NCI-H524 (cell line): ENCODE results near the gene GRM4.

Source experiments
- DNase-seq, 2 experiments: peaks; one replicate each; lab custom pipeline; 2025; lab: John Stamatoyannopoulos, UW

GRM4 gene

DNA sequence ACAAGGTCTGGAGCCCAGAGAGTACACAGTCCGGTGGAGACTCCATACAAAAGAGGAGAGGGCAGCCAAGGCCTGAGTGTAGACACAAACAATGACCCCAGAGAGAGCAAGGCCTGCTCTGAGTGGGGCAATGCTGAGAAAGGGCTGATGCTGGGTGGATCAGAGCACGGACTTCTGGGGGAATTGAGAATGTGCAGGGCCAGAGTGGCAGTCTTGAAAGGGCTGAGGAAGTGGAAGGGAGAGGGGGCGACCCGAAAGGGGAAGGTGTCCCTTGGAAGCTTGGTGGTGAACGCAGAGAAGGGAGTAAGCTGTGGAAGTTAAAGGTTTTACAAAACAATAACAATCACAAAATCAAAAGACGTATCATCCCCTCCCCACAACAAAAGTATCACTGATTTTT, 12.0 kb upstream of the GRM4 start:
- DNase-seq = no peak

DNA sequence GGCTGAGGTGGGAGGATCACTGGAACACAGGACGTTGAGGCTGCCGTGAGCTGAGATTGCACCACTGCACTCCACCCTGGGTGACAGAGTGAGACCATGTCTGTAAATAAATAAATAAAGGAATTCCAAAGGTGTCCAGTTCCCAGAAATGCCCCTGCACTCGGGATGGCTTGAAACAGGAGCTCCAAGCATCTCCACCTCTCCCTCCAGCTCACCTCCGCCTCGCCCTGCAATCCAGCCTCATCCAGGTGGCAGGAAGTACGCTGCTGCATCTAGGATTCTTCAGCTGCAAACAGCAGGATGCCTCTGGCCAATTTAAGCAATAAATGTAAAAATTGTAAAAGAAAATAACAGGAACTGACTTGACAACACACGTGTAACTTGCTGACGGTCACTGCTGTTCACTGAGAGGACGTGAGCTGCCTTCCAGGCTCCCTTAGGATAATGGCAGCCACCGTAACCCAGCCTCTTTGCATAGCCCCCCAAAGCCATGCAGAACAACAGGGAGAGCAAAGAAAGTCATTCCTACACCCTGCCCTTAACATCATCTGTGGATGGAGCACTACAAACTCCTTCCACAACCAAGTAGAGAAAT, 11.4 kb upstream of the GRM4 start:
- DNase-seq = no peak

DNA sequence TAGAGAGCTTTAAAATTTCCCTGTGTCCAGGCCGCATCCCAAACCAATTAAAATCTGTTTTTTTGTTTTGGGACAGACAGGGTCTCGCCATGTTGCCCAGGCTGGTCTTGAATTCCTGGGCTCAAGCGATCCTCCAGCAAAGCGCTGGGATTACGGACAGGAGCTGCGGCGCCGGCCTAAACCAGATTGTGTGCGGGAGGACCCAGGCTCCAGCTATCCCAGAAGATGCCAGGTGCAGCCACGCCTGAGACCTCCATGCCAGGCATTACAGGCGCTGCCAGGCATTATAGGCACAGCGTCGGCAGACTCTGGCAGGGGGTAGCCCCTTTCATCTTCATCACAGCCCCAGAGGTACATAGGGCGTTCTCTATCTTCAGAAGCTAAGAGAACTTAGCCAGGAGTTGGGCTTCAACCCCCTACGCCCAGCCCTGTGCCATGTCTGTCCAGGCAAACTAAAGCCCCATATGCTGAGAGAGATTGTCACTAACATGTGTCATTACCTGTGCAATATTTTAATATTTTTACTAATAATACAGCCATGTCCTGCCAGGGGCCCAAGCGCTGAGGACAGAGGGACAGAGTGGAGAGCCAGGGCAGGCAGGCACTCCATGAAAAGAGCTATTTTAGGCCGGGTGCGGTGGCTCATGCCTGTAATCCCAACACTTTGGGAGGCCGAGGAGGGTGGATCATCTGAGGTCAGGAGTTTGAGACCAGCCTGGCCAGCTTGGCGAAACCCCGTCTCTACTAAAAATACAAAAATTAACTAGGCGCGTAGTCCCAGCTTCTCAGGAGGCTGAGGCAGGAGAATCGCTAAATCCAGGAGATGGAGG, 9.8 kb upstream of the GRM4 start:
- no peak for DNase-seq

DNA sequence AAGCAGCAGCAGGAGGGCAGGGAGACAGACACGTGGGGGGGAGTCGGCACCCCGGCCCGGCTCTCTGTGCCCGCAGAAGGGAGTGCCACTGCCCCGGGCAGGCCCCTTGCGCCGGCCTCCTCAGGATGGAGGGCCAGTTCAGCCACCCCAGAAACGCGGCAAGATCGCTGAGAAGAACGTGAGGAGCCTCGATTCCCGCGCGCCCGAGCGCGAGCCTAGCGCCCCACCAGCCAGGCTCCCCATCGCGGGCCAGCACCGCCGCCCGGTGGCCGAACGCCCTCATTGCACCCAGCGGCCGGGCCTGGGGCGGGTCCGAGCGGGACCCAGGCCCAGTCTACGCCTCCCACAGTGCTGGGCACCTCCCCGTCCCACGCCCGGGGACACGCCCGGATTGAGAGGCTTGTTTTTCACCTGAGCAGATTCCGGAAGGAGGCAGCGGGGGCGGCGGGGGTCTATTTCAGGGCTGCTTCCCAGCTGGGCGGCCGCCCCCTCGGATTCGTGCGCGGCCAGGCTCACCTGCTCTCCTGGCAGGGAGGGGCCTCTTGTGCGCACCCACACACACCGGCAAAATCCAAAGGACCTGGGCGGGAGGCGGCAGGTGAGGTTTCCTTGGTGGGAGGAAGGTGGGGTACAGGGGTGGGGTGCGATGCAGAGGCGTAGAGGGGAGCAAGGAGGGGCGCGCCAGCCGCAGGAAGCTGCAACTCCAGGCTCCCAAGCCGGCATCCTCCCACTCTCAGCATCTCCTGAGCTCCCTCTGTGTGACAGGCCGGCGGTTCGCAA, 9.0 kb upstream of the GRM4 start:
- peak; percentile 32 to 63 for DNase-seq

DNA sequence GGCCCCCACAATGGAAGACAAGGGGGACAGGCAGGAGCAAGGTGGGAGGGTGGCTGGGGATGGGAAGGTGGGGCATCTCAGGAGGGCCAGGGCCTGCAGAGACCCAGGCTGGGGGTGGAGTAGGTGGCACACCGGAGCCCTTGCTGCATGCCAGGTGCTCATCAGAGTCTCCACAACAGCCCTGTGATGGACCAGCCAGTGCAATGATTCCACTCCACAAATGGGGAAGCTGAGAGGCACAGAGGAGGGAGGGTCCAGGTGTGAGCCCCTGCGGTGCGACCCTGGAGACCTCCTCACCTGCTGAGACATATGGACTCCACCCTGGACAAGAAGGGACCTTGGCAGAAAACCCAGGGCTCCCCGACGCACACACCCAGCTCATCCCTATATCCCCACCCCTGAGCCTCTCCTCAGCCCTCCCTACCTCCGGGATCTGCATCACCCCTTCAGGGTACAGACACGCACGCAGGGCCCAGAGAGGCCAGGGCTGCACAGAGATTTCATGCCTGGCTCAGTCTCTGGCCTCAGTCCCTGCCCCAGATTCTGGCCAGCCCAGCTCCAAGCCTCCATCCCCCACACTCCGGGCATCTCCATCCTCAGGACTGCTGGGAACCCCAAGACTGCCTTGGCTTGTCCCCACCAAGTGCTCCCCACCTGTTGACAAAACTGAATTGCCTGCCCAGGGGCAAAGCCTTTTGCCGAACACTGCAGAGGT, 7.1 kb upstream of the GRM4 start:
- DNase-seq = no peak

DNA sequence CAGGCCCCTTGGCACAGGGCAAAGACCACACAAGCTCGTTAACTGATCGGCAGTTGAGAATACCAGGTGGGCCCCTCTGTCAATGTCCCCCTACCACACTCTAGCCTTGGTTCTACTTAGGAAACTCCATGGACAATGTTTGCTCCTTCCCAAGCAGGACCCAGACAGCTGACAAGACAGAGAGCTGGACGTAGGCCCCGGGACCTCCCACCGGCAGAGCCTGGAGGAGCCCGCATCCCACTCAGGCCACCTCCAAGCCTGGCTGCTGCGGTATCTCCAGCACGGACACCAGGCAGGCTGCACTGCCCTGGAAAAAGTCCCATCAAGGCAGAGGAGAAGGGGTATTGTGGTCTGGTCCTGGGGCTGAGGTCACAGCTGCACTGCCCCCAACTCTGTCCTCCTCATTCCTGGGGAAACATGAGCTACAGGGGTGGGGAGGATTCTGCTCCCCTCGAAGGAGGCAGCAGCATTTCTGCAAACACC, 6.2 kb upstream of the GRM4 start:
- DNase-seq = no peak

DNA sequence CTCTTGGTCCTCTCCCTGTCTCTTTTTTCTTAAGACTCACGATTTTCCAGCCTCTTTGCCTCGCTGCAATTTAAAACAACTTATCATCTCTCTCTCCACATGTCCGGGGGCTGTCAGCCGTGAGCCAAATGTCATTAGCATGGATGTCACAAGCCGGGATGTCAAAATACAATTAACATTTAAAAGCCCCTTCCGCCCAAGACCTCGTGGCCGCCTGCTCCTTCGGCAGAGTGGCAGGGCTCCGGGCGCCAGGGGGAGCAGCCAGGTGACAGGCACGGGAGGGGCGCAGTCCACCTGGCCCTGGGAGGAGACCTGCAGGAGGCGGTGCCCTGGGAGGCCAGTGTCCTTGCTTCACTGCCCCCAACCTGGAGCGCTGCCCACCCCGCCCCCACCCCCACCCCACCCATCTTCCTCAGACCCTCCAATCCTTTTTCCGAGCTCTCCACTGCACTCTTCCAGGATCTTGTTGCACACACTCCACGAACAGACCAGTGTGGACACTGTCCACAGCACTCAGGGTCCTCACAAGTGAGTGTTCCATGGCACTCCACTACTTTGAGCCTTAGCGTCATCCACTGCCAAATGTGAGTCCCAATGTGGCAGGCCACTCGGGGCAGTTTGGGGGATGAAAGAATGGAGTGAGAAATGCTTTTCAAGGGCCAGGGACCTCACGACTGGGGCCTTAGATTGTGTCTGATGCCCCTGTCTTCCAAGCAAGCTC, 5.6 kb upstream of the GRM4 start:
- peak in 1 of 2 experiments; percentile 53 for DNase-seq

DNA sequence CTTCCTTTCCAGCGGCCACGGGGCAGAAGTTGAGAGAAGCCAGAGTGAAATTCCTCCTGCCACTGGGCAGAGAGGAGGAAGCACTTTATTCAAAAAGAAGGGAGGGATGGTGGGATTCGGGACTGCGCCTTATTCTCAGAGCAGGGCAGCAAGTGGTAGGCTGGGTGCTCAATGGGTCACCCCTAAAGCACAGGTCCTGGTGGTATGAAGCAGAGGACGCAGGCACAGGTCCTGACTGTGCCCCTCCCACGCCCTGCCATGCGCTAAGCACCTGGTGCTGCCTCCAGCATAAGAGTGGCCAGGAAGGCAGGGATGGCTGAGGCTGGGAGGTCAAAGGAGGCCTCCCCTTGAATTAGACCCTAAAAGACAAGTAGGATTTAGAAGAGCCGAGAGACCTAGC, 4.9 kb upstream of the GRM4 start:
- DNase-seq = no peak

DNA sequence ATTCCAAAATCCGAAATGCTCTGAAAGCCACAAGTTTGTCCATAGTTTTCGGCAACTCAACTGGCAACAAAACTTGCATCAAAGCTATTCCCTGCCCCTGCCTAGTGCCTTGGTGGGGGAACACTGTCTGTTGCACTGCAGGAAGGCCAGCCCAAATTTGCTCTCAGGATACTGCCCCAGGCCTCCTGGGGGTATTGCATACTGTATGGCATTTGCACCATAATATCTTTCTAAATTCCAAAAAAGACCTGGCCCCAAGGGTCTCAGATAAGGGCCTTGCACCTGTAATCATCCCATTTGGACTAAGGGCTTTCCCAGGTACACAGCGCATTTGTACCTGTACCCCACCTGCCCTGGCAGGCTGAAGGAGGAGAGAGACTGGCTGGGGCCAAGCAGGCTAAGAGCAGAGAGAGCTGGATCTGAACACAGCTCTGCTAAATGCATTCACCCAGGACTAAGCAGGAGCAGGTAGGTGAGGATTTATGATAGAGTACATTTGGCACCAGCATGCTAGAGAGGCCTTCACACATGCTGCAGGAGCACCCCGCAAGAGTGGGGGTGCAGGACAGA, 4.0 kb upstream of the GRM4 start:
- DNase-seq = no peak

DNA sequence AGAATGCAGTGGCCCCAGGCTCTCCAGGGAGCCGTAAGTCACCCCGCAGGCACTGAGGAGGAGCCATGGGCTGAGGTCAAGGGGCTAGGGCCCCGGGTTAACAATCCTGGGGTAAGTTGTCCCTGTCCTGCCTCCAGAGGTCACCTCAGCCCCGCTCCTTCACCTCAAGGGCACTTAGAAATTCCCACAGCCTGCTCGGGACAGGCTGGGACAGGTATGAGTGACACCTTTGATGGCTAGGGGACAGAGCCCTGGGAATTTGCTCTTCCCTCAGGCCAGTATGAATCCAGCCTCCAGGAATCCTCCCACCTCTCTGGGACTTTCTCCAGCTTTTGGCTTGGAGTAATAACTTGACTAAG, 3.5 kb upstream of the GRM4 start:
- DNase-seq = no peak

DNA sequence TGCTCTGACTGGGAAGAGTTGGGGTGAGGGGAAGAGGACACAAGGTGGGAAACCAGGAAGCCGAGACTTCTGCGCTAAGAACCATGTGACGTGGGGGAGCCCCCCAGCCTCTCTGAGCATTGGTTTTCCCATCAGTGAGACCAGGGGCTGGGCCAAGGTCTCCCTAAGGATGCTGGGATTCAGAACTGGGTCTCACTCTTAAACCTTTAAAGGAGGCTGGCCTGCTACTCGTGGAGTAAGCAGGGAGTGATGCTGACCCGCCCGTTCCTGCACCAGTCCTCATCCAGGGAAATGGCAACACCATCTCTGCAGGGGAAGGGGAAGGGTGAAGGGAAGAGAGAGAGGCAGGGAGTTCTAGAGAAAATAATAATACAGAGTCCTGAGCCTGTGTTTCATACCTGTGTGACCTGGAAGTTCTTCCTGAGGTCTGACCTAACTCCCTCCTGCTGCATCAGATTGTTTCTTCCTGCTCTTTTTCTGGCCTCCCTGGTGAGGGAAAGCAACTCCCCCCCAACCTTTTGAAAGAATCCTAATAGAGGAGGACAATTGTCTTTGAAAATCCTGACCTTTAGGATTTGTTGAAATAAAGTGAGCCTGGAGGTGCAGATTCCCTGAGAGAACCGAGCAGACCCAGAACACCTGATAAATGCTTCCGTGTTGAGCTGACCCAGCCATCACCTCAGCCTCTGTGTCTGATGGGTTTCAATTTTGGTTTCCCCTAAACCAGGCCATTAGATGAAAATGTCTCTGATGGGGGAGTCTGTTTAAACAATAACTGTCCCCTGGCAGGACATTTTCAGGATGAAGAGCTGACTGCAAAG, 3.0 kb upstream of the GRM4 start:
- no peak for DNase-seq

DNA sequence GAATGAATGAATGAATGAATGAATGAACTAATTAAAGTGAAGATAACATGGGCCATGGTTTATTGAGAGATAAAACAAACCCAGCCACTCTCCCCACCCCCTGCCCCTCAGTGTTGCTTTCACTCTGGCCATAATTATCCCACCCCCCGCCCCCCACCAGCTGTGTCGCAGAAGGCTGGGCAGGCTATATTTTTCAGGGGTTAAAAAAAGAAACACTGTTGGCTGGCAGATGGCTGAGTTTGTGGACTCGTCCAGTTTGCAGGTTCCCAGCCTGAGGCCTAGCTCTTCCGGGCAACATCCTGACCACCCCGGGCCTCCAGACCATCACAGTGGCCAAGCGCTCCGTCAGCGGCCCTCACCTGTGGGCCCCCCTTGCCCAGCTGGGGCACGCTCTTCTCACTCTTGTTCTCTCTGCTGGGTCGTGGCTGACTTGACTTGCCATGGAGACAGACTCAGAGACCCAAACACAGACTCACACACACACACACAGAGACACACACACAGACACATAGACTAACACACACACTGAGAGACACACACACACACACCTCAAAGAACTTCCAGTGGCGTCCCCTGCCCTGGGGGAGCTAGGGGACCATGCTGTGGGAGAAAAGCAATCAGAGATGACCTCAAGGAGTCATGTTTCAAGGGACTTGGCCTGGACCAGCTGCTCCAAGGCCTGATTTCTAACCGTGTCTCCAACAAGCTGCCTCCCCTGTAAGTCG, 2.2 kb upstream of the GRM4 start:
- DNase-seq = peak; percentile 65 to 85

DNA sequence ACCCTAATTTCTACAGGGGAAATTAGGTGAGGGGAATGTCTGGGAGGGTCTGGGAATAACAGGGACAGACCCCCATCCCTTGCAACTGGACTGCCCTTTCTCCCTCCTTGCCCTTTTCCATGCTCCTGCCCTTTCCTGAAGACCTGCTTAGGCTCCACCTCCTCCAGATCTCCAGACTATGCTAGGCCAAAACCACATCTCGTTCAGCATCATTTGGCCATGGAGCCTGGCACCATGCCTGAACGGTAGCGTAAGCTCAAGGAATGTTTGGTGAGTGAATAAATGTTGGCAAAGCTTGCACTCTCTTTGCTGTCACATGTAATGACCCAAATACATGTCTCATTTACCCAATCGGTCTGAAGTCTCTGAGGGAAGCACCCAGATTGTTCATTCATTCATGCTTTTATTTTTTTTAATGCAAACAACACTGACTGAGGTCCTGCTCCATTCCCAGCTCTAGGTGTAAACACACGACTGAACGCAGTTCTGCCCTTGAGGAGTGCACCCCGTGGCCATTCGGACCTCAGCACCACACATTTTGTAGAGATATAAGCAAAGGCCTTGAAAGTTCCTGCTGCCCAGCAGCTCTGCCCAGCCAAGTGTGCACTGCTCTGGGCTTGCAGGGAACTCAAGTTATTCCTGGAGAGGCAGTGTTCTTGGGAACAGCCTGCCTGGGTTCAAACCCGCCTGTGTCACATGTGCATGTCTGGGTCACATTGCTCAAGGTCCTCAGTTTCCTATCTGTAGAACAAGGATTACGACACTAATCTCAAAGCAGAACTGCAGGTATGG, 1.1 kb upstream of the GRM4 start:
- DNase-seq = peak in 1 of 2 experiments; percentile 35

DNA sequence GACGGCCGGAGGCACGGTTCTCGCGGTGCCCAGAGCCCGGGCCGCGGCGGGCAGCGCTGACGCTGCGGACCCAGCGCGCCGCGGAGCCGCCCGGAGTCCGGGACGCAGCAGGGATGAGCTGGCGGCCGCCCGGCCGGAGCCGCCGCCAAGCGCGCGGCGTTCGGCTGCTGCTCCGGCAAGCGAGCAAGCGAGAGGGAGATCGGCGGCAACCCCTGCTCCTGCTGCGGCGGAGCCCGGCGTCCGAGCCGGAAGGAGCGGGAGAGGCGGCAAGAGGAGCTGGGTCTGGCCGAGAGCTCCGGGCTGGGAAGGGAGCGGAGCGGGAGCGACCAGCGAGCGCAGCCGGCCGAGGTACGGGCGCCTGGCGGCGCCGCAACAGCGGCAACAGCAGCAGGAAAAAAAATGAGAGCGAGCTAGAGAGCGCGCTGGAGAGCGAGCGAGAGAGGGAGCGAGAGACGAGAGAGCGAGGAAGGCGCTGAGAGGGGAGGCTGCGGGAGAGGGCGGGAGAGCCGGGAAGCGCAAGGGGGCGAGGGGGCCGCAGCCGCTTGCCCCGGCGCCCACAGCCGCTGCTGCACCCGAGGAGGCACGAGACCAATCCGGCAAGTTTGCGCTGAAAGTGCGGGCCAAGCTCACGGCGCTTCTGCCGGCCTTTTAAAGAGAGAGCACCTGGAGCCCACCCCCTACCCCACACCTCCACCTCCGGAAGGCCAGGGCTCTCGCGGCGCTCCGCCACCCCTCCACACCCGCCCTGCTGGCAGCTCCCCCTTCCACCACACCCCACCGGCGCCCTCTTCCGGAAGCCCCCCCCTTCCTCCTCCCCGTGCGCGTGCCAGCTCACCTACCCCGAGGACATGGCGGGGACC, 496 bp downstream of the GRM4 start:
- peak; percentile 35 to 65 for DNase-seq

DNA sequence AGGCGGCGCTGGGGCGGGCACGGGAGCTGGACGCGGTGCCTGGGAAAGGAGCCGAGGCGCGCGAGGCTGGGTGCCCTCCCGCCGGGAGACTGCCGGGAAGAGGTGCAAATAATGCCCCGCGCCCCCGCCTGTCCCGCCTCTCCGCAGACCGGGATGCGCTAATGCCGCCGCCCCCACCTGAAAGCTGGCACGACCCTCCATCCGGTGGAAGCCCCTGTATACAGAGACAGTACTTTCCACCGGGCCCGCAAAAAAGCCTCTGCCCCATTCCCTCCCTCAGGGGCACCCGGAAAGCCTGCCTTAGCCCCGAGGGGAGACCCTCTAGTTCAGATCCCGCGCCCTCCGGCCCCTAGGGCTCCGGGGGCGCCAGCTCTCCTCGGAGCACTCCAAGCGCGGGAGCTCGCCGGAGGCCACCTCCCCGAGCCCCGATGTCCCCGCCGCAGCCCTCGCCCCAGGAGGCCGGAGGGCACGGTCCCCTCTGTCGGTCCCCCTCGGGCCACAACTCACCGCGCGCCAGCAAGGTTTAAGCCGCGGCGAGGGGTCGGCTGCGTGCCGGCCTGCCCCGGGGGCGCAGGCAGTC, 1.2 kb downstream of the GRM4 start:
- DNase-seq = no peak

DNA sequence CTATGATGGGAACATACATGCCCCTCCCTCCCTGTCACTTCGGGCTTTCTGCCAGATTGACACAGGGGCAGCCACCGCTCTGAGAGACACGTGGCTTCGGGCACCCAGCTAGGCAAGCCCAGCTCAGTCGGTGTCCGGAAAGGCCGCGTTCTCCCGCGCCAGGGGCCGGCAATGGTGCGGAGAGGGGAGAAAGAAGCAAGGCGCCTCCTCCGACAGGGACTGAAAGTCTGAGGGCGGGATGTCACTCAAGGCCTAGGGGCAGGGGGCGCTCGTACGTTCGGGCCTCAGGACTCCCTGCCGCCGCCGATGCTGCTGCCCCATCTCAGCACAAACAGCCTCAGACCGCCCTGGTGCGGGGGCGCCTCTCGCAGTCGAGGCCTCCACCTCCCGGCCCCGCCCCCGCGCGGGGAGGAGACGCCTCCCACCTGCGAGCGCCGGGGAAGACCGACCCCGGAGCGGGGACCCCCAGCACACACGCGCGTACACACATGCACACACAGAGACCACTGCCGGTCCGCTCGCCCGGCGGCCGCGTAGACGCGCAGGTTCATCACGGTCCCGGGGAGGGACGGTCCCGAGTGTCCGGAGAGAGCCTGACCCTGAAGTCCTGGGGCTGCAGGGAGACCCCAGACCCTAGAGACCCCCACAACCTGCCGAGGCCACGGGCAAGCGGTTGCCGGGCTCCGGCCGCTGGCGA, 1.9 kb downstream of the GRM4 start:
- peak; percentile 82 to 86 for DNase-seq
